OCI-LY1 (cell line): ENCODE results near the gene KCNK7.

Source experiments
- CTCF ChIP-seq: fragments of 200-600 bp; sonication (generic), shearing (Covaris generic); IDR thresholded peaks from 2 replicates; pipeline ENCODE4 v1.5.1; 2017; ENCODE audit warnings: mild to moderate bottlenecking, antibody characterized with exemption, low read length, moderate library complexity, mixed read lengths
- EZH2 ChIP-seq: fragments of 200-600 bp; sonication (generic), shearing (Covaris generic); IDR thresholded peaks from 2 replicates; pipeline ENCODE4 v1.8.0; 2017; ENCODE audit warnings: borderline replicate concordance, mixed run types, mild to moderate bottlenecking, antibody characterized with exemption, low read length, moderate library complexity, mixed read lengths

GRCh38 chr11:65586247-65586630 is 9.4 kb downstream of the KCNK7 start:
- TF ChIP-seq CTCF: no peak
- no peak for TF ChIP-seq EZH2
